ENCODE data around the gene CST7. TPM values are rescaled to one million over a fixed set of nuclear protein-coding genes. Genes with fewer than 3 reads are reported as not detected.
A peak's percentile ranks its signal among the peaks of the same experiment; 100 is the strongest.

The CST7 gene
- total and polyA plus RNA-seq, 2 of the 13 experiments (the other 11 are each of a cell fraction or from before 2014, with no cell fraction given) = not detected

GRCh38 chr20:24971376-24972101, 22.5 kb downstream of the CST7 start:
- H3K9me3 ChIP-seq (ENCODE audit: low read length) = 0 out of 2 replicates have a peak, but pooled peaks cover 4% of the 10 kb centered on the region
- ChIA-PET CTCF (ENCODE audit: low intra/inter-chr PET ratio, low total read pairs) (no interaction called here), POLR2A (no interaction called here)
- no peak overlapping the region for H3K4me2 ChIP-seq (ENCODE audit: low read depth, low read length)
- H2AFZ ChIP-seq (ENCODE audit: low read length) = no peak overlapping the region
- peaks cover 34 to 88% of the 10 kb centered on the region in 2 experiments for H3K36me3 ChIP-seq (replicated peaks in 1 of 2; ENCODE audit: control insufficient read depth in 1 of 2, insufficient read depth in 2 of 2, low read length in 2 of 2)
- intact Hi-C loops (cut with micrococcal nuclease; ENCODE audit: unreplicated experiment) (no loop called here), in situ Hi-C loops (cut with HindIII; ENCODE audit: extremely low pct_ligation_motif_present, low pct_unique_long_range_greater_than_20kb) (no loop called here)
- H3K27me3 ChIP-seq (ENCODE audit: control insufficient read depth in 1 of 2, insufficient read depth in 2 of 2, low read length in 2 of 2) = no peaks in the 10 kb centered on the region
- FAIRE-seq (no peak), ATAC-seq (no peak), DNase-seq (ENCODE audit: low spot score) (no peak)
- H3K4me1 ChIP-seq (ENCODE audit: insufficient read depth, low read length) = no peaks in the 10 kb centered on the region
- H4K20me1 ChIP-seq (ENCODE audit: insufficient read depth, low read length) = no peaks in the 10 kb centered on the region
- WGBS (ENCODE audit: low lambda C conversion rate) = 95% methylated on average over 6 of the region's 6 CpGs
- no peak overlapping the region for H3K4me3 ChIP-seq (replicated peaks in 1 of 3; ENCODE audit: insufficient read depth in 1 of 3, low read depth in 2 of 3, low read length in 3 of 3)
- H3K79me2 ChIP-seq (ENCODE audit: insufficient read depth, low read length) = peaks cover 1% of the 10 kb centered on the region
- peak; percentile 96 for TF ChIP-seq ZSCAN21 (CRISPR knock-in tag; IDR thresholded peaks at IDR 0.05; ENCODE audit: borderline replicate concordance)
- TF ChIP-seq SNRNP70 (IDR thresholded peaks at IDR 0.05; ENCODE audit: low read depth, low read length) = no peak
- no peak for TF ChIP-seq TEF (CRISPR knock-in tag; IDR thresholded peaks at IDR 0.05)
- no peak for TF ChIP-seq ZNF549 (CRISPR knock-in tag; IDR thresholded peaks at IDR 0.05)
- no peak for TF ChIP-seq ZNF350 (CRISPR knock-in tag; IDR thresholded peaks at IDR 0.05; ENCODE audit: borderline replicate concordance, low read depth)
- no peak for TF ChIP-seq ZBTB7A (CRISPR knock-in tag; IDR thresholded peaks at IDR 0.05)
- no peak for TF ChIP-seq ZNF709 (CRISPR knock-in tag; IDR thresholded peaks at IDR 0.05)
- TF ChIP-seq LCORL (IDR thresholded peaks at IDR 0.05) = no peak
- no peak for TF ChIP-seq LCORL (CRISPR knock-in tag; IDR thresholded peaks at IDR 0.05)
- TF ChIP-seq ZNF607 (CRISPR knock-in tag; IDR thresholded peaks at IDR 0.05; ENCODE audit: borderline replicate concordance) = no peak
- no peak overlapping the region for H3K9ac ChIP-seq (ENCODE audit: insufficient read depth, low read depth, low read length)
- H3K27ac ChIP-seq (ENCODE audit: extremely low read length, insufficient read depth, low read length) = no peak overlapping the region
- no TSS peak for BruUV-seq (replicated peaks)

Measured in HepG2 (cell line).